Measurements from ENCODE around the gene IGFBP3.
A peak's percentile ranks its signal among the peaks of the same experiment; 100 is the strongest.
"Not testable (repeated sequence)": the region's sequence is repeated elsewhere in the genome, so short reads cannot be mapped to it uniquely, and the experiment has no call there.

IGFBP3 gene

GRCh38 chr7:45940237-45940781 lies 19.2 kb upstream of the IGFBP3 start:
- H3K27ac Mint-ChIP-seq (ENCODE audit: low read depth) = peak overlapping the region; percentile 36
- not testable (repeated sequence) for H3K27me3 Mint-ChIP-seq; DNase-seq (ENCODE audit: low spot score in 2 of 2); H3K36me3 Mint-ChIP-seq (ENCODE audit: insufficient read depth); H3K9me3 Mint-ChIP-seq
- peak overlapping the region; percentile 53 for H3K4me3 Mint-ChIP-seq
- H3K4me1 Mint-ChIP-seq = peaks cover 17% of the 10 kb centered on the region
- peak; percentile 71 for ATAC-seq (replicated peaks; ENCODE audit: extremely low read depth, poor library complexity, severe bottlenecking)

- peak overlapping the region; percentile 9 for H3K27ac Mint-ChIP-seq (ENCODE audit: low read depth)
- H3K27me3 Mint-ChIP-seq = no peaks in the 10 kb centered on the region
- H3K36me3 Mint-ChIP-seq (ENCODE audit: insufficient read depth) = peaks cover 2% of the 10 kb centered on the region
- peaks cover 5% of the 10 kb centered on the region for H3K9me3 Mint-ChIP-seq
- no peak for DNase-seq (ENCODE audit: low spot score in 2 of 2)
- ATAC-seq (replicated peaks; ENCODE audit: extremely low read depth, poor library complexity, severe bottlenecking) = no peak
- H3K4me1 Mint-ChIP-seq = peaks cover 17% of the 10 kb centered on the region
- peak overlapping the region; percentile 4 for H3K4me3 Mint-ChIP-seq
Observed at GRCh38 chr7:45939574-45939973, 18.5 kb upstream of the IGFBP3 start.

- ATAC-seq (replicated peaks; ENCODE audit: extremely low read depth, poor library complexity, severe bottlenecking) (no peak), DNase-seq (ENCODE audit: low spot score in 2 of 2) (no peak)
- Mint-ChIP-seq H3K4me1 (peaks cover 17% of the 10 kb centered on the region), H3K36me3 (ENCODE audit: insufficient read depth) (peaks cover 2% of the 10 kb centered on the region), H3K27ac (ENCODE audit: low read depth) (peak overlapping the region; percentile 9), H3K4me3 (no peak overlapping the region), H3K9me3 (peaks cover 5% of the 10 kb centered on the region), H3K27me3 (no peaks in the 10 kb centered on the region)
Observed at GRCh38 chr7:45938626-45939302, 17.7 kb upstream of the IGFBP3 start.

DNA sequence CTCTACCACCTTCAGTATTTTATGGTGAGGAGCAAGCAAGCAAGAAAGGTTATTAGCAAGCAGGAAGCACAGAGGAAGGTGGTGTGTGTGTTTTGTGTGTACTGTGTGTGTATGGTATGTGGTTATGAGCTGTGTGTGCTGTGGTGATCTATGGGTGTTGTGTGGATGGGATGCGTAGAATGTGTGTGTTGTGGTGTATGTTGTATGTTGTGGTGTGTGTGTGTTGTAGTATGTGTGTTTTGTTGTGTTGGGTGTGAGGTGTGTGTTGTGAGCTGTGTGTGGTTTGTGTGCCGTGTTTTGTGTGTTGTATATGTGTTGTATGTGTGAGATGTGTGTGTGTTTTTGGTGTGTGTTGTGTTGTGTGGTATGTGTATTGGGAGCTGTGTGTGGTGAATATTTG lies 16.8 kb upstream of the IGFBP3 start:
- Mint-ChIP-seq H3K36me3 (ENCODE audit: insufficient read depth) (peaks cover 2% of the 10 kb centered on the region), H3K27ac (ENCODE audit: low read depth) (no peak overlapping the region), H3K4me1 (peaks cover 15% of the 10 kb centered on the region), H3K4me3 (no peak overlapping the region), H3K27me3 (no peaks in the 10 kb centered on the region), H3K9me3 (peaks cover 5% of the 10 kb centered on the region)
- ATAC-seq (replicated peaks; ENCODE audit: extremely low read depth, poor library complexity, severe bottlenecking) (no peak), DNase-seq (ENCODE audit: low spot score in 2 of 2) (no peak)

DNA sequence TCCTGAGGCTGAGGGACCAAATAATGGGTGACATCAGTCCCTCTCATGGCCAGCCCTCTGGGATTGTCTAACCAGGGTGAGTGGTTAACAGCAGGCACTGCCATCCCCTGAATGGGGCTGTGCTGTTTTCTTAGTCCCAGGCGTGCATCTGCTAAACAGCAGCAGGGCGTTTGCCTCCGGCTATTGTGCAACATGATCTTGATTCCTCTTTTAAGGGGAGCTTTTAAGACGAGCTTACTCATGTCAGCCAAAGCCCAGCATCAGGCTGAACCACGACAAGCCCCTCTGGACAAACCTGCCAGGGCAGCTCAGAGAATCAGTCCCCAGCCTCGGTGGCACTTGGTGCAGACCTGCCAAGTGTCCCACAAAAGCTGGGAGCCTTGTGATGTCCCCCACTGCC lies 16.2 kb upstream of the IGFBP3 start:
- ATAC-seq (replicated peaks; ENCODE audit: extremely low read depth, poor library complexity, severe bottlenecking) (no peak), DNase-seq (ENCODE audit: low spot score in 2 of 2) (no peak)
- no peak overlapping the region for H3K4me3 Mint-ChIP-seq

GRCh38 chr7:45930967-45931366 lies 9.9 kb upstream of the IGFBP3 start:
- Mint-ChIP-seq H3K9me3 (no peaks in the 10 kb centered on the region), H3K4me1 (peaks cover 6% of the 10 kb centered on the region), H3K36me3 (ENCODE audit: insufficient read depth) (no peaks in the 10 kb centered on the region), H3K4me3 (no peak overlapping the region), H3K27me3 (no peaks in the 10 kb centered on the region), H3K27ac (ENCODE audit: low read depth) (no peak overlapping the region)
- ATAC-seq (replicated peaks; ENCODE audit: extremely low read depth, poor library complexity, severe bottlenecking) (no peak), DNase-seq (ENCODE audit: low spot score in 2 of 2) (no peak)

More for the DNA sequence above, 16.2 kb upstream of the IGFBP3 start:
- Mint-ChIP-seq H3K36me3 (ENCODE audit: insufficient read depth) (peaks cover 2% of the 10 kb centered on the region), H3K27me3 (no peaks in the 10 kb centered on the region), H3K4me1 (peaks cover 12% of the 10 kb centered on the region), H3K9me3 (peaks cover 5% of the 10 kb centered on the region), H3K27ac (ENCODE audit: low read depth) (no peak overlapping the region)

DNA sequence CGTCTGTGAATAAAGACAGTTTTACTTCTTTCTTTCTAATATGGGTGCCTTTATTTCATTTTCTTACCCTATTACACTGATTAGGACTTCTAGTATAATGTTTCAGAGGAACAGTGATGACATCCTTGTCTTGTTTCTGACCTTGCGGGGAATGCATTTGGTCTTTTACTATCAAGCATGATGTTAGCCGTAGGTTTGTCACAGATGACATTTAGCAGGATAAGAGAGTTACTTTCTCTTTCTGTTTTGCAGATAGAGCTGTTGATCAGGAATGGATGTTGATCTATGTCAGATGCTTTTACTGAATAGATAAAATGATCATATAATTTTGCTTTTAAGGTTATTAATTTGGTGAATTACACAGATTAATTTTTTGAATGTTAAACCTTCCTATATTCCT lies 6.6 kb upstream of the IGFBP3 start:
- ATAC-seq (replicated peaks; ENCODE audit: extremely low read depth, poor library complexity, severe bottlenecking) (no peak), DNase-seq (ENCODE audit: low spot score in 2 of 2) (no peak)
- Mint-ChIP-seq H3K27me3 (peaks cover 17% of the 10 kb centered on the region), H3K36me3 (ENCODE audit: insufficient read depth) (no peaks in the 10 kb centered on the region), H3K4me3 (peak overlapping the region; percentile 52), H3K9me3 (no peaks in the 10 kb centered on the region), H3K4me1 (peaks cover 13% of the 10 kb centered on the region), H3K27ac (ENCODE audit: low read depth) (no peak overlapping the region)

GRCh38 chr7:45924283-45924682 lies 3.2 kb upstream of the IGFBP3 start:
- Mint-ChIP-seq H3K4me1 (peaks cover 19% of the 10 kb centered on the region), H3K36me3 (ENCODE audit: insufficient read depth) (no peaks in the 10 kb centered on the region), H3K27ac (ENCODE audit: low read depth) (no peak overlapping the region), H3K9me3 (no peaks in the 10 kb centered on the region), H3K27me3 (peaks cover 41% of the 10 kb centered on the region), H3K4me3 (no peak overlapping the region)
- ATAC-seq (replicated peaks; ENCODE audit: extremely low read depth, poor library complexity, severe bottlenecking) (no peak), DNase-seq (ENCODE audit: low spot score in 2 of 2) (no peak)

DNA sequence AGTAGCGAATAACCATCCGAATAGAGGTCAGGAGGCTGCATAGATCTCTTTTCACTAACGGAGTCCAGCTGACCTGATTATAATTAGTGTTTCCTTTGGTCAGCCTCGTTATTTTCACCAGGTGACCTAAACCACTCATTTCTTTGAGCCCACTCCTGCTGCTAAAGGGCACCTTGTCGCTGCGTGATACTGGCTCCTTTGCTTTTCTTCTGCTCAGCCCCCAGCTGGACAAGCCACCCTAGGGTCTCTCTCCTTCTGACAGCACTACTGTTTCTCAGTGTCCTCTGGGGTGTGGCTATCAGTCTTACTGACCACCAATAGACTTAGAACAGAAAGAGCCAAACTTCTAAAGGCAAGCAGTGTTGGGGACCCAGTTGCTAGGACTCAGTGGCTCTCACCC lies 2.7 kb upstream of the IGFBP3 start:
- no peak for DNase-seq (ENCODE audit: low spot score in 2 of 2)
- Mint-ChIP-seq H3K4me1 (peaks cover 19% of the 10 kb centered on the region), H3K4me3 (no peak overlapping the region), H3K27ac (ENCODE audit: low read depth) (no peak overlapping the region), H3K9me3 (no peaks in the 10 kb centered on the region), H3K27me3 (peaks cover 41% of the 10 kb centered on the region), H3K36me3 (ENCODE audit: insufficient read depth) (no peaks in the 10 kb centered on the region)
- ATAC-seq (replicated peaks; ENCODE audit: extremely low read depth, poor library complexity, severe bottlenecking) = no peak

DNA sequence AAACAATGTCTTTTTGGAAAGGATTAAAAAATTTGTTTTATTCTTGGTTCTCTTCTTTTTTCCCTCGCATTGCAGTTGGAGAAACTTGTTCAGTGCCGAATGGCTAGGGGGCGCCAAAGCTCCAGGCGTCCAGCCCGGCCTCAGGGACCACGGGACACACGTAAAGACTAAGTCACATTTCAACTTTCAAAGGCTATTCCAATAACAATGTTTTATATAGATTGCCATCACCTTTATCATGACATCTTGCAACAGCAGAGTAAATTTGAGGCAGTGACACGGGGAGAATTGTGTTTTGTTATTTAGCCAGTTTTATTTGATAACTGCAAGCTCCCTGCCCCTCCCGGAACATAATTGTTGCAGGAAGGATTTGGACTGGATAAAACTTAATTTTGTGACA lies 2.2 kb upstream of the IGFBP3 start:
- H3K36me3 Mint-ChIP-seq (ENCODE audit: insufficient read depth) = no peaks in the 10 kb centered on the region
- peaks cover 19% of the 10 kb centered on the region for H3K4me1 Mint-ChIP-seq
- ATAC-seq (replicated peaks; ENCODE audit: extremely low read depth, poor library complexity, severe bottlenecking) = no peak
- no peak for DNase-seq (ENCODE audit: low spot score in 2 of 2)
- no peaks in the 10 kb centered on the region for H3K9me3 Mint-ChIP-seq
- H3K4me3 Mint-ChIP-seq = peak overlapping the region; percentile 51
- peak overlapping the region; percentile 17 for H3K27ac Mint-ChIP-seq (ENCODE audit: low read depth)
- peaks cover 45% of the 10 kb centered on the region for H3K27me3 Mint-ChIP-seq

DNA sequence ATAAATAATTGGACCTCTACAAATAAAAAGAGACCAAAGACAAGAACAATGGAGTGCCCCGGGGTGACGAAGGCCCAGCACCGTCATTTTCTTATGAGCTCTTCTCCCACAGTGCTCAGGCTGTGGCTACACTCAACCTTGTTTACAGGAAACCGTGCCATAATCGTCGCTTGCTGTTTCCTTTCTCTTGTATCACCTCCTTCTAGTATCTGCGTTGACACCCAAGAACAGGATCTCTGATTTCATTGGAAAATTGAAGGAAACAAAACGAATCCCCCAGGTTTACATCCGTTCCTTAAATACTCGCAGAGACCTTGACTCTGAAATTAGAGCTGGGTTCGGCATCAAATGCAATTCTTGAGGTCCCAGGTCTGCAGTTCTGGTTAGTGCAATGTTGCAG lies 1.7 kb upstream of the IGFBP3 start:
- Mint-ChIP-seq H3K4me3 (peak overlapping the region; percentile 51), H3K27ac (ENCODE audit: low read depth) (peak overlapping the region; percentile 17), H3K36me3 (ENCODE audit: insufficient read depth) (no peaks in the 10 kb centered on the region), H3K27me3 (peaks cover 49% of the 10 kb centered on the region), H3K9me3 (no peaks in the 10 kb centered on the region), H3K4me1 (peaks cover 19% of the 10 kb centered on the region)
- no peak for DNase-seq (ENCODE audit: low spot score in 2 of 2)
- peak; percentile 31 for ATAC-seq (replicated peaks; ENCODE audit: extremely low read depth, poor library complexity, severe bottlenecking)

- Mint-ChIP-seq H3K36me3 (ENCODE audit: insufficient read depth) (no peaks in the 10 kb centered on the region), H3K27me3 (peaks cover 50% of the 10 kb centered on the region), H3K4me3 (peak overlapping the region; percentile 51), H3K27ac (ENCODE audit: low read depth) (peak overlapping the region; percentile 17), H3K9me3 (no peaks in the 10 kb centered on the region), H3K4me1 (peaks cover 13% of the 10 kb centered on the region)
- ATAC-seq (replicated peaks; ENCODE audit: extremely low read depth, poor library complexity, severe bottlenecking) = no peak
- DNase-seq (ENCODE audit: low spot score in 2 of 2) = no peak
Observed at GRCh38 chr7:45921699-45922519, 837 bp upstream of the IGFBP3 start.

DNA sequence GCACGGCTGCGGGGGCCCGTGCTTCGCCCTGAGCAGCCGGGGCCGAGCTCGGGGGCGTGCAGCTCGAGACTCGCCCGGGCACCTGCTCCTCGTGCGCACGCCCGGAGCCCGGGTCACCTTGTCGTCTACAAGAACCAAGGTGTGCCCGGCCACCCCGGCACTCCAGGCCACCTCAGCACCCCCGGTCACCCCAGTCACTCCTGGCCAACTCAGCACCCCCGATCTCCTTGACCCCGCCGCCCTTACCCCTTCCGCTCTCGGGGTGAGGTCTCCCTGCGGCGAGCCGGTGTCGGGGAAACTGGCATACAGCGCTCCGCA lies 268 bp upstream of the IGFBP3 start:
- Mint-ChIP-seq H3K36me3 (ENCODE audit: insufficient read depth) (no peaks in the 10 kb centered on the region), H3K9me3 (no peaks in the 10 kb centered on the region), H3K27ac (ENCODE audit: low read depth) (no peak overlapping the region), H3K27me3 (peaks cover 56% of the 10 kb centered on the region), H3K4me3 (peak overlapping the region; percentile 41), H3K4me1 (peaks cover 13% of the 10 kb centered on the region)
- ATAC-seq (replicated peaks; ENCODE audit: extremely low read depth, poor library complexity, severe bottlenecking) = no peak
- DNase-seq (ENCODE audit: low spot score in 2 of 2) = no peak

All from central memory CD8-positive, alpha-beta T cell (primary cell).